Limb (tissue), 2 donors: Measurements from ENCODE around the gene HMCN2.
"Not testable (repeated sequence)": the region's sequence is repeated elsewhere in the genome, so short reads cannot be mapped to it uniquely, and the experiment has no call there.

ENCODE experiments used
- DNase-seq, 2 donors: peaks; one replicate each; pipeline ENCODE4 v3.0.0-alpha.2; 2016; ENCODE audit errors: extremely low spot score in 2 of 2

HMCN2 gene

GRCh38 chr9:130330202-130330862 is 64.8 kb downstream of the HMCN2 start:
- no peak for DNase-seq

GRCh38 chr9:130331061-130331460 is 65.5 kb downstream of the HMCN2 start:
- DNase-seq: no peak

GRCh38 chr9:130331573-130331972 is 66.0 kb downstream of the HMCN2 start:
- DNase-seq: peak; percentile 78 to 79

- no peak for DNase-seq
Measured at GRCh38 chr9:130332384-130332926, 66.9 kb downstream of the HMCN2 start.

GRCh38 chr9:130333041-130333711 is 67.6 kb downstream of the HMCN2 start:
- peak in 1 of 2 donors; percentile 62 for DNase-seq

GRCh38 chr9:130333712-130334062 is 68.1 kb downstream of the HMCN2 start:
- DNase-seq: no peak

GRCh38 chr9:130334915-130335314 is 69.4 kb downstream of the HMCN2 start:
- no peak for DNase-seq

GRCh38 chr9:130336027-130336610 is 70.6 kb downstream of the HMCN2 start:
- DNase-seq: no peak

- no peak for DNase-seq
Measured at GRCh38 chr9:130336885-130337284, 71.3 kb downstream of the HMCN2 start.

GRCh38 chr9:130337318-130337717 is 71.8 kb downstream of the HMCN2 start:
- DNase-seq: no peak

GRCh38 chr9:130337784-130338380 is 72.3 kb downstream of the HMCN2 start:
- DNase-seq: no peak

- not testable (repeated sequence) for DNase-seq
Measured at GRCh38 chr9:130338891-130339290, 73.3 kb downstream of the HMCN2 start.

- DNase-seq: no peak
Measured at GRCh38 chr9:130339306-130339705, 73.7 kb downstream of the HMCN2 start.

- no peak for DNase-seq
Measured at GRCh38 chr9:130340011-130340410, 74.5 kb downstream of the HMCN2 start.

GRCh38 chr9:130340557-130340956 is 75.0 kb downstream of the HMCN2 start:
- not testable (repeated sequence) for DNase-seq

GRCh38 chr9:130341128-130341527 is 75.6 kb downstream of the HMCN2 start:
- DNase-seq: no peak

GRCh38 chr9:130341839-130342713 is 76.5 kb downstream of the HMCN2 start:
- no peak for DNase-seq

- no peak for DNase-seq
Measured at GRCh38 chr9:130342714-130343085, 77.1 kb downstream of the HMCN2 start.

- DNase-seq: peak in 1 of 2 donors; percentile 66
Measured at GRCh38 chr9:130343445-130343918, 77.9 kb downstream of the HMCN2 start.

- DNase-seq: no peak
Measured at GRCh38 chr9:130344366-130344765, 78.8 kb downstream of the HMCN2 start.
